Endodermal cell (in vitro differentiated cells): ENCODE results near the gene TBL3. TPM values are rescaled to one million over a fixed set of nuclear protein-coding genes. Genes with fewer than 3 reads are reported as not detected.

Experiments used
- DNase-seq: peaks from one replicate; pipeline ENCODE4 v3.0.0-alpha.2; 2017
- H3K27ac ChIP-seq: 2 replicates; pipeline ENCODE4 v1.5.1; 2013; ENCODE audit warnings: mild to moderate bottlenecking, low read depth, low read length, moderate library complexity
- H3K27me3 ChIP-seq: 2 replicates; pipeline ENCODE4 v1.6.1; 2013; ENCODE audit warnings: mild to moderate bottlenecking, low read length, moderate library complexity; ENCODE audit not compliant: insufficient read depth, control insufficient read depth, poor library complexity, severe bottlenecking
- H3K36me3 ChIP-seq: 2 replicates; pipeline ENCODE4 v1.7.0; 2013; ENCODE audit warnings: mild to moderate bottlenecking, low read length, moderate library complexity; ENCODE audit not compliant: control insufficient read depth, insufficient read depth
- H3K4me1 ChIP-seq: one replicate; pipeline ENCODE4 v1.7.0; 2013; ENCODE audit warnings: low read length; ENCODE audit not compliant: control insufficient read depth, insufficient read depth
- H3K4me3 ChIP-seq: 2 replicates; pipeline ENCODE4 v1.5.1; 2013; ENCODE audit warnings: mild to moderate bottlenecking, low read length, moderate library complexity
- H3K9ac ChIP-seq: 2 replicates; pipeline ENCODE4 v1.6.1; 2013; ENCODE audit warnings: mild to moderate bottlenecking, low read length, moderate library complexity; ENCODE audit not compliant: poor library complexity, severe bottlenecking; ENCODE audit errors: extremely low read depth
- H3K9me3 ChIP-seq: 2 replicates; pipeline ENCODE4 v1.6.1; 2013; ENCODE audit warnings: mild to moderate bottlenecking, low read length, moderate library complexity; ENCODE audit not compliant: control insufficient read depth
- H3K27ac Mint-ChIP-seq: 2 replicates; pipeline ENCODE4 v1.8.0; 2020; ENCODE audit warnings: mixed read lengths
- H3K27me3 Mint-ChIP-seq: 2 replicates; pipeline ENCODE4 v1.8.0; 2021; ENCODE audit warnings: mild to moderate bottlenecking, mixed read lengths; ENCODE audit not compliant: insufficient read depth
- H3K36me3 Mint-ChIP-seq: 2 replicates; pipeline ENCODE4 v1.8.0; 2020; ENCODE audit warnings: low read depth, mixed read lengths
- H3K4me1 Mint-ChIP-seq: 2 replicates; pipeline ENCODE4 v1.8.0; 2020; ENCODE audit warnings: mixed read lengths
- H3K4me3 Mint-ChIP-seq: 2 replicates; pipeline ENCODE4 v1.8.0; 2020; ENCODE audit warnings: mild to moderate bottlenecking, moderate library complexity, mixed read lengths
- H3K9me3 Mint-ChIP-seq: 2 replicates; pipeline ENCODE4 v1.8.0; 2020; ENCODE audit warnings: mild to moderate bottlenecking, mixed read lengths
- WGBS, 2 experiments: methylation state at CpG; one replicate each; pipeline versions ENCODE4 v1.1.5 to v1.1.7; 2013; ENCODE audit warnings: missing lambda C conversion rate in 2 of 2, mixed read lengths in 1 of 2; ENCODE audit not compliant: insufficient coverage in 1 of 2, insufficient read length in 1 of 2; 5-methylcytosine and 5-hydroxymethylcytosine counted together
- total RNA-seq, 2 donors: library from RNA; stranded (reverse); fragmentation: NEBNext Ultra II Directional in 1 of 2; extraction: Animal tissue kit (Norgen Biotek cat#: 25700) in 1 of 2; gene quantifications; 2 replicates in 1 of 2; 3 replicates in 1 of 2; pipeline ENCODE4 v1.2.1, GENCODE V29; 2021
- TF ChIP-seq, protein P1 (sequence below): fragments of 200-600 bp; sonication (generic); conservative IDR thresholded peaks from 2 replicates; pipeline ENCODE4 v1.5.0; 2021; ENCODE audit warnings: antibody characterized with exemption, mild to moderate bottlenecking

The TBL3 gene
- total RNA-seq, 2 donors from 2014 or later: 43.4 to 49.7 TPM

DNA sequence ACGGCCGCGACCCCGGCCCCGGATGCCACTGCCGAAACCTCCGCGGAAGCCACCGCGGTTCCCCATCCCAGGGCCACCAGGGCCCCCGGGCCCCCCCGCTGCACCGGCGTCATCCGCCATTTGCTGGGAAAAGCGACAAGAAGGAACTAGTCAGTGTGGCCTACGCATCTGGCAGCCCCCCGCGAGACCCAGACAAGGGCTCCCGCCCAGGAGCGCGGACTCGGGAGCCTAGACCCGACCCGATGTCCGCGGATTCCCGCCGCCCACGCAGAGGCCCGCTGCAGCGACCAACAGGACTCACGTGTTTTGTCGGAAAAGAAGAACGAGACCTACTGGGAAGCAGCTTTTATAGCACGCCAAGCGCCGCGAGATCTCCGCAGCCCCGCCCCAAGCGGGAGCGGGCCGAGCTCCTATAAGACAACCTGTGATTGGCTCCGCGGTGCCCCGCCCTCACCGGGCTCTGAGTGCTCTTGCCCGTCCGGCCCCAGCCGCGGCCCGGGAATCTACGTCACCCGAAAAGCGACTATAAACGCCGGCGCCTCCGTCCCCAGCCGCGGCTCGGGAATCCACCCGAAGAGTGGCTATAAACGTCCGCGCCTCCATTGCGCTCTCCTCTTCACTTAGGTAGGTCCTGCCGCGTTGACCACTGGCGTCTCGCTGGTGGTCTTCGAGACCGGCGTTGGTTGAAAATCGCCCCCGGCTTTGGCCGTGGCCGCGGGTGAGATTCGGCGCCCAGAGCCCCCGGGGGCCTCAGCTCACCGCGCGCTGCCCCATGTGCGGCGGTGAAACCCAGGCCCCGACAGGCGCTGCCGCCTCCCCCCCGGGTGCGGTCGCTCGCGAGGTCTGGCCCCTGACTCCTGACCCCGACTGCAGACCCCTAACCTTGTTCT, 7.1 kb upstream of the TBL3 start, which contains the start of gene RPS2:
Gene RPS2, minus strand, starts transcription at position 321 of the 890 bp plus-strand sequence. Its CDS starts 201 bp downstream, at position 120.
- TF ChIP-seq, protein P1, sequence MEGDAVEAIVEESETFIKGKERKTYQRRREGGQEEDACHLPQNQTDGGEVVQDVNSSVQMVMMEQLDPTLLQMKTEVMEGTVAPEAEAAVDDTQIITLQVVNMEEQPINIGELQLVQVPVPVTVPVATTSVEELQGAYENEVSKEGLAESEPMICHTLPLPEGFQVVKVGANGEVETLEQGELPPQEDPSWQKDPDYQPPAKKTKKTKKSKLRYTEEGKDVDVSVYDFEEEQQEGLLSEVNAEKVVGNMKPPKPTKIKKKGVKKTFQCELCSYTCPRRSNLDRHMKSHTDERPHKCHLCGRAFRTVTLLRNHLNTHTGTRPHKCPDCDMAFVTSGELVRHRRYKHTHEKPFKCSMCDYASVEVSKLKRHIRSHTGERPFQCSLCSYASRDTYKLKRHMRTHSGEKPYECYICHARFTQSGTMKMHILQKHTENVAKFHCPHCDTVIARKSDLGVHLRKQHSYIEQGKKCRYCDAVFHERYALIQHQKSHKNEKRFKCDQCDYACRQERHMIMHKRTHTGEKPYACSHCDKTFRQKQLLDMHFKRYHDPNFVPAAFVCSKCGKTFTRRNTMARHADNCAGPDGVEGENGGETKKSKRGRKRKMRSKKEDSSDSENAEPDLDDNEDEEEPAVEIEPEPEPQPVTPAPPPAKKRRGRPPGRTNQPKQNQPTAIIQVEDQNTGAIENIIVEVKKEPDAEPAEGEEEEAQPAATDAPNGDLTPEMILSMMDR: no peak
- Mint-ChIP-seq H3K9me3 (no peaks in the 10 kb centered on the region), H3K27ac (peak within 1 kb of the TSS; percentile 93), H3K4me1 (peaks cover 35% of the 10 kb centered on the region), H3K36me3 (peaks cover 33% of the 10 kb centered on the region), H3K4me3 (peak within 1 kb of the TSS; percentile 93), H3K27me3 (no peaks in the 10 kb centered on the region)
- peaks cover 2% of the 10 kb centered on the region for H3K4me1 ChIP-seq
- H3K9ac ChIP-seq: peak within 1 kb of the TSS; percentile 96
- H3K36me3 ChIP-seq: peaks cover 24% of the 10 kb centered on the region
- H3K4me3 ChIP-seq: peak within 1 kb of the TSS; percentile 93
- H3K27me3 ChIP-seq: no peaks in the 10 kb centered on the region
- peak within 1 kb of the TSS; percentile 92 for H3K27ac ChIP-seq
- 0% methylated on average over 58 to 92 of the region's 97 CpGs for WGBS, 2 experiments
- peak; percentile 99 for DNase-seq
- no peaks in the 10 kb centered on the region for H3K9me3 ChIP-seq

DNA sequence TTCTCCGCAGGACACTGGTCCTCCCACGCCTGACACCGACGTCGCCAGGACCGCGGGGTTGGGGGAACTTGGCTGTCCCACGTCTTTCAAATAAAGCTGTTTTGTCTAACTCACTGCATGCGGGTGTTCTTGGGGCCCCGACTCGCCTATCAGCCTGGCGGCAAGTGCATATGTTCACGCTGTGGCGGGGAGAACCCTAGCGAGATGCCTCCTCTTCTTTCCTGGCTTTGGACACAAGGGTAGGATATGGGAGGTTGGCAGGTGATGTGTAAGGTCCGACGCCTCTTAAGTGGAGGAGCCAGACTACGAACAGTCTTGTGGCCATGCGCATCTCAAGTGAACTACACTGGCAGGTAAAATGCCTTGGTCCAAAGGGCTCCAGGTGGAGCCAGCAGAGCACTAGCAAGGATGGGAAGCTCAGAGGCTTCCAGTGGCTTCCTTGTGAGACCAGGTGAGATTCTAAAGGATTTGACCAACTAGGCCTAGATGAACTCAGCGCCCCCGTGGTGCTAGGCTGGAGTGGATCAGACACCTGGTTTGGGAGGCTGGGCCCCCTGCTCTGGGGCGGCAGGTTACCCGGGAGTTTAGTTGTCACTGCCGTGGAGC, 6.4 kb upstream of the TBL3 start:
- Mint-ChIP-seq H3K27me3 (no peaks in the 10 kb centered on the region), H3K9me3 (no peaks in the 10 kb centered on the region), H3K4me3 (peak overlapping the region; percentile 93), H3K36me3 (peaks cover 33% of the 10 kb centered on the region), H3K27ac (peak overlapping the region; percentile 93), H3K4me1 (peaks cover 30% of the 10 kb centered on the region)
- TF ChIP-seq, protein P1: no peak
- 28 to 41% methylated on average over 16 to 24 of the region's 24 CpGs for WGBS, 2 experiments
- H3K36me3 ChIP-seq: peaks cover 24% of the 10 kb centered on the region
- DNase-seq: no peak
- no peaks in the 10 kb centered on the region for H3K27me3 ChIP-seq
- peak overlapping the region; percentile 78 for H3K27ac ChIP-seq
- peak overlapping the region; percentile 93 for H3K4me3 ChIP-seq
- no peaks in the 10 kb centered on the region for H3K9me3 ChIP-seq
- H3K9ac ChIP-seq: peak overlapping the region; percentile 96
- H3K4me1 ChIP-seq: peaks cover 2% of the 10 kb centered on the region

DNA sequence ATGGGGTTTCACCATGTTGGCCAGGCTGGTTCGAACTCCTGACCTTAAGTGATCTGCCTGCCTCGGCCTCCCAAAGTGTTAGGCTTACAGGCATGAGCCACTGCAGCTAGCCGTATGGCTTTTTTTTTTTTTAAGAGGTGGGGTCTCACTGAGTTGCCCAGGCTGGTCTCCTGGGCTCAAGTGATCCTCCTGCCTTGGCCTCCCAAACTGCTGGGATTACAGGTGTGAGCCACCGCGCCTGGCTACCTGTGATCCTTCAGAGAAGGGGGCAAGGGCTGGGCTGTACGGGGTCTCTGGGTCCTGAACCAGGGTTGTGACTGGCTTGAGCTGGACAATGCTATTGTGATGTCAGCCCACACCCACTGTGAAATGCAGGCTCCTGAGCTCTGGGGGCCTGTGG, 5.4 kb upstream of the TBL3 start, which contains the start of gene RNF151:
Gene RNF151, plus strand, starts transcription at position 397 of the 400 bp plus-strand sequence. CDS start 26 bp downstream, outside the sequence.
- peaks cover 24% of the 10 kb centered on the region for H3K36me3 ChIP-seq
- no peaks in the 10 kb centered on the region for H3K27me3 Mint-ChIP-seq
- no peaks in the 10 kb centered on the region for H3K9me3 ChIP-seq
- H3K9me3 Mint-ChIP-seq: no peaks in the 10 kb centered on the region
- H3K36me3 Mint-ChIP-seq: peaks cover 27% of the 10 kb centered on the region
- peak within 1 kb of the TSS; percentile 93 for H3K4me3 ChIP-seq
- WGBS, 2 experiments: 98 to 100% methylated on average over 4 to 6 of the region's 6 CpGs
- H3K9ac ChIP-seq: peak within 1 kb of the TSS; percentile 96
- no peak within 1 kb of the TSS for H3K27ac ChIP-seq
- peaks cover 22% of the 10 kb centered on the region for H3K4me1 Mint-ChIP-seq
- peak within 1 kb of the TSS; percentile 93 for H3K4me3 Mint-ChIP-seq
- no peaks in the 10 kb centered on the region for H3K27me3 ChIP-seq
- H3K4me1 ChIP-seq: peaks cover 2% of the 10 kb centered on the region
- peak within 1 kb of the TSS; percentile 93 for H3K27ac Mint-ChIP-seq
- TF ChIP-seq, protein P1: no peak
- no peak for DNase-seq
